ENCODE measurements around the gene PCSK4.
"Not testable (repeated sequence)": the region's sequence is repeated elsewhere in the genome, so short reads cannot be mapped to it uniquely, and the experiment has no call there.

The PCSK4 gene

GRCh38 chr19:1522061-1522460, 31.9 kb upstream of the PCSK4 start:
- TF ChIP-seq CTCF (IDR thresholded peaks at IDR 0.05; ENCODE audit: borderline replicate concordance, control extremely low read depth, extremely low read depth, insufficient read depth, missing control alignments), result no peak
- DNase-seq (ENCODE audit: low spot score), result no peak
- in situ Hi-C loops (cut with MboI; ENCODE audit: low sequenced_read_pairs, unreplicated experiment), result no loop called here

- no peak for TF ChIP-seq CTCF (IDR thresholded peaks at IDR 0.05; ENCODE audit: borderline replicate concordance, control extremely low read depth, extremely low read depth, insufficient read depth, missing control alignments)
- in situ Hi-C loops (cut with MboI; ENCODE audit: low sequenced_read_pairs, unreplicated experiment), result no loop called here
- no peak for DNase-seq (ENCODE audit: low spot score)
Observed at GRCh38 chr19:1521636-1522035, 31.5 kb upstream of the PCSK4 start.

- no peak for DNase-seq (ENCODE audit: low spot score)
- in situ Hi-C loops (cut with MboI; ENCODE audit: low sequenced_read_pairs, unreplicated experiment), result no loop called here
- TF ChIP-seq CTCF (IDR thresholded peaks at IDR 0.05; ENCODE audit: borderline replicate concordance, control extremely low read depth, extremely low read depth, insufficient read depth, missing control alignments), result no peak
Observed at GRCh38 chr19:1520203-1520780, 30.1 kb upstream of the PCSK4 start.

- in situ Hi-C loops (cut with MboI; ENCODE audit: low sequenced_read_pairs, unreplicated experiment); DNase-seq (ENCODE audit: low spot score): not testable (repeated sequence)
Observed at GRCh38 chr19:1519802-1520201, 29.7 kb upstream of the PCSK4 start.

- no peak for TF ChIP-seq CTCF (IDR thresholded peaks at IDR 0.05; ENCODE audit: borderline replicate concordance, control extremely low read depth, extremely low read depth, insufficient read depth, missing control alignments)
- no peak for DNase-seq (ENCODE audit: low spot score)
- in situ Hi-C loops (cut with MboI; ENCODE audit: low sequenced_read_pairs, unreplicated experiment), result no loop called here
Observed at GRCh38 chr19:1518471-1518870, 28.3 kb upstream of the PCSK4 start.

GRCh38 chr19:1516395-1516753, 26.2 kb upstream of the PCSK4 start:
- in situ Hi-C loops (cut with MboI; ENCODE audit: low sequenced_read_pairs, unreplicated experiment), result no loop called here
- no peak for DNase-seq (ENCODE audit: low spot score)
- no peak for TF ChIP-seq CTCF (IDR thresholded peaks at IDR 0.05; ENCODE audit: borderline replicate concordance, control extremely low read depth, extremely low read depth, insufficient read depth, missing control alignments)

- TF ChIP-seq CTCF (IDR thresholded peaks at IDR 0.05; ENCODE audit: borderline replicate concordance, control extremely low read depth, extremely low read depth, insufficient read depth, missing control alignments), result no peak
- no peak for DNase-seq (ENCODE audit: low spot score)
- in situ Hi-C loops (cut with MboI; ENCODE audit: low sequenced_read_pairs, unreplicated experiment), result no loop called here
Observed at GRCh38 chr19:1514986-1515721, 25.0 kb upstream of the PCSK4 start.

All from GM13976 (cell line).